Kasumi-1 (cell line): ENCODE results near the gene SPRED2.

ENCODE experiments used
- DNase-seq, 2 experiments: peaks; one replicate each; lab custom pipeline; 2025; lab: John Stamatoyannopoulos, UW

Gene SPRED2

GRCh38 chr2:65366595-65367125, 65.7 kb downstream of the SPRED2 start:
- peak; percentile 92 to 93 for DNase-seq

GRCh38 chr2:65364986-65365733, 67.2 kb downstream of the SPRED2 start:
- DNase-seq = no peak

DNA sequence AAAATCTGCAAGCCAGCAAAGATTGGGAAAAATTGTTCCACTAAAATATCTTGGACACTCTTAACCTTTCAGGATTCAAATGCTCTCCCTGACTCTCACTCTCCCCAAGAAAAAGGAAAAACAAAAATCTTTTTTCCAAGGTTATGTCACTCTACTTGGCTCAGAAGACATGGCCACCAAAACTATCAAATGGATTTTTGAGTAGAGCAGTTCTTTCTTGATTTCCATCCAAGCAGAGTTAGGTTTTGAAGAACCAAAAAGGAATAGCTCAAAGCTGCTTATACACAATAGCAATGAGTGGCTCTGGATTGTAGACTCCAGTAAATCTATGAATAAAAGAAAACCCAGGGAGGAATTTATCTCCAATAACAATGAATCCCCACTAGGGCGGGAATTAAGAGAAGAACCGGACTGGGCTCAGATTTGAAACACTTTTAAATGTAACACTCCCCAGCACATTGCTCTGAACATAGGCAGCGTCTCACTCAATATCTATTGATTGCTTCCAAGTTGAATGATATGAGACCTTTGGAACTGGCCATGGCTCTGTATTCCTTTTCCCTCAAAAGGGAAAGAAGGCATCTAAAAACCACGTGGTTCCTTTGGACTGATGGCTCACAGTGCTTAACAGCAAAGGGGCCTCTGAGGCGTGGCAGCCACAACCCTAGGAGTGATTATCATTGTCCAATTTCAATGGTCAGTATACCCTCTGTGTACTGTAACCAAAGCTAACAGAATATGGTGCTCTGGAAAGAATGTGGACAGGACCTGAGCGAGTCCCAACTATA, 68.3 kb downstream of the SPRED2 start:
- DNase-seq = no peak

DNA sequence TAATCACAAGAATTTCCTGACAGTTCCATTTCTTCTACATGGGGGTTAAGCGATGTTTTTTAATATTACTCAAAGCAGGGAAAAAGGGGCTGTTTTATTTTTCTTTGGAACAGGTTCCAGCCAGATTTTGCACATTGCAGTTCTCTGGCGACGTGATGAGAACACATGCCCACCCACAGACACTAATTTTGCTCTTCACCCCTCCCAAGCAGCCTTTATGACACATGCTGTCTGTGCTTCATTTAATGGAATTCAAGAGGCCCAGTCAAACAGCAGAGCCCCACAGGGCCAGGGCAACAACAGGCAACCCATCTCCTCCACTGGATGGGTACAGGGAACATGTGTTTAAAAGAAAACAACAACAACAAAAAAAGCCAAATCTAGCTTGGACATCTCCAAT, 70.8 kb downstream of the SPRED2 start:
- DNase-seq = no peak

GRCh38 chr2:65360441-65360840, 72.0 kb downstream of the SPRED2 start:
- no peak for DNase-seq

GRCh38 chr2:65358678-65359400, 73.6 kb downstream of the SPRED2 start:
- DNase-seq = no peak

DNA sequence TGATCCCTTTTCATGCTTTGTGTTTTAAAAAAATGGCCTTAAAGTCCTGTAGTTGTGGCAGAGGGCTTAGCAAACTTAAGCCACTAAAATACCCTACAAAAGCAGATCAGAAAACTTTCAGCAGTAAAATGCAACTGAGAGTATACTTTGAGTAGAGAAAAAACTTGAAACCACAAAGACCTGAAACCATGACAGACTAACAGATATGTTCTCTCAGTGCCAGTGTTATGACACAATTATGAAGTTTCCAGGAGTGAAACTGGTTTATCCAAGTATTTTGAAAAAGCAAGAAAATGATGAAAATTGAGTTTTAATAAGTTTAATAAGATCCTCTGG, 74.5 kb downstream of the SPRED2 start:
- DNase-seq = no peak

GRCh38 chr2:65357095-65357958, 75.1 kb downstream of the SPRED2 start:
- DNase-seq = no peak

- no peak for DNase-seq
Observed at GRCh38 chr2:65355186-65355831, 77.1 kb downstream of the SPRED2 start.

GRCh38 chr2:65354773-65355172, 77.6 kb downstream of the SPRED2 start:
- DNase-seq = no peak

DNA sequence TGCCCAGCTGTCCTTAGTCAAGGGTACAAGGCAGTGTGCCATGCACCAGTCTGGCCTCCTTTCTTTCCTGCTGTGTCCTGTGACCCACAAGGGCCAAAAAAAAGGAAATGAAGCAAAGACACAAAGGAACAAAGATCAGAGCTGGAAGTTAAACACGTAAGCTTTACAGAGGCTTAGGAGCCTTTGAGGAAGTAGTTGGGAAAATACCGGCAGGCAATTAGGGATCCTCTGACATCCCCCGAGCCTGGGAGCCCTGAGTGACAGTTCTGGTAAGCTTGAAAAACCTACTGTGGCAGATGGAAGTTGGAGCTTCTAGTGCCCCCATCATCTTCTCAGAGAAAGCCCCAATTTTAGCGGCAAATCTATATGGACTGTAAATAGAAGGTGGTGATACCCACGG, 78.5 kb downstream of the SPRED2 start:
- peak; percentile 35 to 50 for DNase-seq

DNA sequence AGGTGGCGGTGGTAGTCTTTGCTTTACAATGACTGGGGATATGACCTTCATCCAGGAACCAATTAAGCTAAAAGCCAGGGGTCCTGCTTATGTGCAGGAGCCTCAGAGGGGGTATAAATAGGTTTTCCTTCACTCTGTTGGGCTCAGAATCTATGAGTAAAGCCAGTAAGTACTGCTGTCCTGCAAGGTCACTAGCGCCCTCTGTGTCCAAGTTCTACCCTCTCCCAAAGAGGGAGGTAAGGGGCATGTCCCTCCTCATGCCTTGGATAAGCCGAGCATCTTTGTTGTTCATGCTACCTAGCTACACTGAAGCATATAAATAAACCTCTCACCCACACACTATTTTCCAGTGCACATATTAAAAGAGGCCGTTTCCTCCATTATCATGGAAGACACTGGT, 79.4 kb downstream of the SPRED2 start:
- no peak for DNase-seq

DNA sequence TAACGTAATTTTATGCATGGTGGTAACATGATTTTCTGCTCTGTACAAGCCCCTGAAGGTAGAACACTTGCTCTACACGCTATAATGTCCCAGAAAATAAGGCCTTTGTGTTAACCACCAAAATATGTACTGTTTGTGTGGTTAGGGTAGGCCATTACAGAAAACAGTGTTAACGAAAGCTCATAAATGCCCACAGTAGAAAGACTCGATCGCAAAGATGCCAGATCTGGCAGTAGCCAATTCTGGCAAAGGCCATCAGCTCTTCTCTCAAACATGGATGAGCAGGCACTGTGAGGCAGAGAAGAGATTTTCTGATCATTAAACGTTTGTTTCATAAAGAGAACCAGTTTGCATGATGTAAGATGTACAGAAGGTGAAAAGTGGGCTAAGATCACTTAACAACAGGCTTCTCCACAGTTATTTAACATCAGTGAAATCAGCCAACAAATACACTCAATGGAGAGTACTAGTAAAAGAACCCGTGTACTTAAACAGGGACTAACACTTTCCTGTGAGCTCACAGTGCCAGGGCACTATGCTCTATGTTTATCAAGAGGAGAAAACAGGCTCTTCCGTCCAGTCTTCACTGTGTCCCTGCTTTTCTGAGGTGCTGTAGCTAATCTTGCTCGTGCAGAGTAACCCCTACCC, 80.3 kb downstream of the SPRED2 start:
- no peak for DNase-seq

- no peak for DNase-seq
Observed at GRCh38 chr2:65351234-65351947, 81.0 kb downstream of the SPRED2 start.

- peak; percentile 35 to 57 for DNase-seq
Observed at GRCh38 chr2:65350651-65351056, 81.7 kb downstream of the SPRED2 start.

DNA sequence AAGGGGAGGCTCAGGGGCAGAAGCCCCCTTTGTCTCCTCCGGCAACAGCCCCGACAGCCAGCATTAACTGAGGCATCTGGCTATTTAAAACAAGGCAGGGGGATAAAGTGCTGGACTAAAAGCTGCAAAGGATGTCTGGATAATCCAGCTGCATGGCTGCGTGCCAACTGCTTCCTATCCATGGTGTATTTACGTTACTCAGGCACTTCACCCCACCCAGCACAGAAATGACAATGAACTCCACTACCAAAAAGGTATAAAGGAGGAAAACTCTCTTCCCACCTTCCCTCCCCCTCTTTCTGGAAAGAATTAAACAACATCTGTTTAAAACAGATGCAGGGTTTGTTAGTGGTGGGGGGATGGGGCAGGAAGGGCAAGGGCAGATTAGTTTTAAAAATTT, 82.5 kb downstream of the SPRED2 start:
- DNase-seq = peak in 1 of 2 experiments; percentile 14

DNA sequence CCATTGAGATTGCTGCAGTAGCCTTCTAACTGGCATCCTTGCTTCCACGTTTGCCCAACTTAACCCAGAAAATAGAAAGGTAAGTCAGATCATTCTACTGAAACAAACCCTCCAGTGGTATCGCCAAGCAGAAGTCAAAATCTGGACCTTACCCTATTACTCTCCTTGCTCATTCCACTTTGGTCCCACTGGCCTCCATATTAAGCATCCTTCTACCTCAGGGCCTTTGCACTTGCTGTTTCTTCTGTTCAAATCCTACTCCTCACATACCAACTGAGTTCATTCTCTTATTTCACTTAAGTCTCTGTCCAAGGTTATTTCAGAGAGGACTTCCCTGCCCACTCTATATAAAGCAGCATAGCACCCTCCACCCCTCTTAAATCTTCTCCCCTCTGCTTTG, 84.5 kb downstream of the SPRED2 start:
- DNase-seq = no peak

DNA sequence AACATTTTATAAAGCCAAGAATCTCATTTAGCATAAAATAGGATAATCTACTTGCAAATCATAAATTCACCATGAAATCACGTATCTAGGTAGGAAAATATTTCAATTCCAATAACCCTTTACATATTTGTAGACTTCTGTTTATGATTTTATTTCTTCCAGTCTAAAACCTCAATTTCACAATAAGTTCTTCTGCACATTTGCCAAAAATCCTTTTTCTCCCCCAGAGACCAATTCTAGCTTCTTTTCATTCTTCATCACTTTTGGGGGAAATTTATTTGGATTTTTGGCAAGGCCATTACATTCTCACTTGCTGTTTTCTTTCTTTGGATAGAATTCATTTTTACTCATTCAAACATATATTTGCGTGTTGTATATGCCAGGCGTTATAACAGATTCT, 86.8 kb downstream of the SPRED2 start:
- no peak for DNase-seq

DNA sequence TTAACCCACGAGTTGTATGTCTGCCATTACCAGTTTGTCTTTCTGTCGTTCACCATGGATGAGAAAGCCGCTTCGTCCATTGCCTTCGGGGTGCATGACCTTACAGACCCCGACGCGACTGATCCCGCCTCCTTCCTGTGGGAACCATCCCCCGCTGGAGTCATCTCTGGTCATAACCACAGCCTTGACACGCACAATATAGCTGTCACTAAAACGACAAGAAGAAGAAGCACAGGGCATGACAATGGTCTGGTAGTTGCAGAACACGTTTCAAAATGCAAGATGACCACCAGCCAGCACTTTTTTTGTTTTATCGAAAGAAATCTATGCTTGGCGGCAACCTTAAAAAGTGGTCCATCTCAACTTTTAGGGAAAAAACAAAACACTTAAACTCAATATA, 87.7 kb downstream of the SPRED2 start:
- no peak for DNase-seq

DNA sequence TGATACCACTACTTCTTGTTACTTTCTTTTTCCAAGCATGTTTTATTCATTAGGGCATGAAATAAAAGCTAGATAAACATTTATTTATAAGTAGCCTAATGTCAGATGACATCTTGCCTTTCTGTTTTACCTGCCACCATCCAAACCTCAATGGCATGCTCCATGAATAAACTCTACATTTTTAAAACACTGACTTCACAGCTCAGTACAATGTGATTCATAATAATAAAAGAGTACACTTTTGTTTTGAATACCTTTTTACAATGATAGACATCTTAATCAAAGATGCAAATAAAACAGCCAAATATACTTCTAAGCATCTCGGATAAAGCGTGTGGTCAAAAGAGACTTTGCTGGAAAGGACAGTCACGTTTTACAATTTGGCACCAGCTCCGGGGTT, 88.2 kb downstream of the SPRED2 start:
- no peak for DNase-seq
